Measurements from ENCODE around the gene CREB5.

Gene CREB5

DNA sequence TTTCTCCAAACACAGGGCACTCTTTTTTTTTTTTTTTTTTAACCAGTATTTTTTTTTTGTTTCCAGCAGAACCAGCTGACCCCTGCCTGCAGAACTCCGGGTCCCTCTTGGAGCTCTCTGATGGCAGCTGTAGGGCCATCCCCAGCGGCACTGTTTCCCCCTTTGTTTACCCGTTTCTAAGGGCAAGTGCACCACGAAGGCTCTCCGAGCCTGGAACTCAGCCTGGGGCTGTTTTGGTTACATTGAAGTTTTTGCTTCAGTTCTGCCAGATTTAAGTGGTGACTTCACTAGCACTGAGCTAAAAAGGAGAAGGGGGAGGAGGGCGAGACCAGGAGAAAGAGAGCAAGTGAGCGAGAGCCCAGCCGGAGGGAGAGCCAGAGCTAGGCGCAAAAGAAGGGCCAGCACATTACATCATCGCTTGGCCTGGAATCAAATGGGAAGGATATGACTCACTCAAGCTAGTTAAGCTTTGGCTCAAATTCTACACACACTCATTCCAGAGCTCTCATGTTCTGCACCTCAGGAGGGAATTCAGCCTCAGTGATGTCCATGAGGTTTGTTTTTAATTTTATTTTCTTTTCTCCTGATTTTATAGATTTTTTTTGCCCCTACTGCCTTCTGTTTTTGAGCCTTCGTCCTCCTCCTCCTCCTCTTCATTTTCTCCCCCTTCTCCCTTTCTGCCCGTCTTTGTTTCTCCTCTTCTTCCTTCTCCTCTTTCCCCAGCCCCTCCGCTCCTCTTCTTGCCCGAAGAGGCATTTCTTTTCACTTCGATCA, 273.5 kb downstream of the CREB5 start:
- DNase-seq (ENCODE audit: low read depth): peak; percentile 98

DNA sequence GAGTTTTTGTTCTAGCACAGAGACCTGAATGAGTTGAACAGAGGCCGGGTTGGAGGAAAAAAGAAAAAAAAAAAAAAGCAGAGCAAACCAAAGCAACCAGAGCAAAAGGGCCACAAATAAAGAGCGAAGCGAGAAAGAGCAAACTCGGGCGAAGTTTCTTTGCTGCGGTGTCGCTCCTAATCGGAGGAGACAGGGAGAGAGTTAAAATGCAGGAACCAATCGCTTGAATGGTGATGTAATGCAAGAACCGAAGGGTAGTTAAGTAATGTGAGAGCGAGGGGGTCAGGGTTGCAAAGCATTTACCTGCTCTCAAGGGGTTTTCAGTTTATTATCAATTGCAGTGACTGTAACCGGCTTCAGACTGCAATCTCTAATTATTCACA, 274.1 kb downstream of the CREB5 start:
- DNase-seq (ENCODE audit: low read depth): peak; percentile 58

DNA sequence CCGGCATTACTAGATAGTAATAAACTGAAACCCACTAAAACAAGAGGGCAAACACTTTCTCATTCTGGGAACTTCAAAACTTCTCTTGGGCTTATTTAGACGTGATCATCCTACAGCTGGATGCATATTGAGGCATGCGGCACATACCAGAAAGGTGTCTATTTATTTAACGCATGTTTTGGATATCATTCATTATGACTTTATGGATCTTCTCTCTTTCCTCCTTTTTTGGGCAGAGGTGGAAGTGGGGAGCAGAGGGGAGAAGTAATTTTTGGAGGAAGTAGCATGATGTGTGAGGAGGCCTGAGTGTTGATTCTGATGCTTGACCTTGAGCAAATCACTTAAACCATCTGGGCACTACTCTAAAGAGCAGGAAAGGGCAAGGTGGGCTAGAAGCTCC, 275.2 kb downstream of the CREB5 start:
- no peak for DNase-seq (ENCODE audit: low read depth)

DNA sequence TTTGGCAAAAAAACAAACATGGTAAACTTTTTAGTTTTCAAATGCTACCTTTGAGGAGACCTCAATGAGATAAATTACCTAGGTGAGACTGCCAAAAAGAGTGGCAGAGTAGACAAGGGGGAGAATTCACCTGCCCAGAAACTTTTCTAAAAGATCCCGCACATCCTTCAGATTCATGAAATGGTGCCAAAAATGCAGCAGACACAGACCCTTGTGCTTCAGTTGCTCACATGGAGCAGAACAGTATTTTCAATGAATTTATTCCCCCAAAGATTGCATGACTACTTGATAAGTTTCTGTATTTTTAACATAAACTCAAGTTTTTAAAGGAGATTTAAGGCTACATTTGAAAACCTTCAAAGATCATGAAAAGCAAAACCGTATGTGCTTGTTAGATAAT, 275.9 kb downstream of the CREB5 start:
- DNase-seq (ENCODE audit: low read depth): no peak

DNA sequence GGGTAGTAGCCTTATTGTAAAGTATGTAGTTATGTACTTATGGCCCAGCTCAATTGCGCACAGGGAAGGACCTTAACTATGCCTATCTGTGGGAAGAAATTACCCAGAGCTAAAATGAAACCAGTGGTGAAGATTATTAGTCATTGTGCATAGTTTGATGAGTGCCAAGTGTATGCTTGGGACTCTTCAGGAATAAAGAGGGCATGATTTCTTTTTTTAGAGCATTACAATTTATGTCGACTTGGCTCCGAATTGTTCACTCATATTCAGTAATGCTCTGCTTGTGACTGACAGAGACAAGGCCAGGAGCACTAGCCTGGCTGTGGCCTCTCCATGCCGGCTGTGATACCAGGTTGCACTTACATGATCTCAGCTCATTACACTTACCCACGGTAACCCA, 276.3 kb downstream of the CREB5 start:
- DNase-seq (ENCODE audit: low read depth): peak; percentile 34

DNA sequence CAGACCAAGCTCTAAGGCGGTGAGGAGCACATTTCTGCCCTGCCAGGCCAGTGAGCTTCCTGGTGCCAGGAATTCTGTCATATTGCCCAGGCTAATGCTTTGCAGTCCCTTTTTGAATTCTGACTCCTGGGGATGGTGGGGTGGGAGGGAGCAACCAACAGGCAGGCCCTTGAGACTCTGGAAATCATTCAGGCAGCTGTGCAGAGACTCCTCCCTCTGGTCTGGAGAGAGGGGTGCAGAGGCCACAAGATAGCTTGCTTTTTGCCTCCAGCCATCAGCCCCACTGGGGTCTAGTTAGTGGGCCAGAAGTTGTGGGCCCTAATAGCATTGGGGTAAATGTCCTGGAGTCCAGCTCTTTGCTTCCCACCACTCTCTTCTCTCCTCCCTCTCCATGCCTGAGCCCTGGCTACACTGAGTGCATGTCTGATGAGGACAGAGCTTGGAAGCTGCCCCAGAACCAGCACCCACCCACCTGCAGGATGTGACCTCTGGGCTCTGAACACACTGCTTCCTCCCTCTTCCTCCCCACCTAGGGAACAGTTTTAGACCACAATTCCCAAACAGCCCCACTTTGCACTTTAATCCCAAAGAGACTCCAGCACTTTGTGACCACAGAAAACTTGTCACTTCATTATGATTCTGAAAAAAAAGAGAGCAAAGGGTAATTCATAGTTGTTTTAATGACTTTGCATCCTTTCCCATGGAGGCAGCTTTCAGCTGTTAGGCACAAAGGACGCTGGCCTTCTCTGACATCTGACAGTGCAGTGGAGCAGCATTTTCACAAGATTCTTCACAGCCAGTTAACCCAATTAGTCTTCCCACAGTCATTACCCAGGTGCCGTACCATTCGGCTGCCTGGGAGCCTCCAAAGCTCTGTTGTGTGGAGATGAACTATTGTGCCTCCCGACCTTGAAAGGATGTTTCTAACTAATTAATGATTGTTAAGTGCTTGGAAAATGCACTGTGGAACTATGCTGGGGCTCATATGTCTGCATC, 283.3 kb downstream of the CREB5 start:
- DNase-seq (ENCODE audit: low read depth): no peak

DNA sequence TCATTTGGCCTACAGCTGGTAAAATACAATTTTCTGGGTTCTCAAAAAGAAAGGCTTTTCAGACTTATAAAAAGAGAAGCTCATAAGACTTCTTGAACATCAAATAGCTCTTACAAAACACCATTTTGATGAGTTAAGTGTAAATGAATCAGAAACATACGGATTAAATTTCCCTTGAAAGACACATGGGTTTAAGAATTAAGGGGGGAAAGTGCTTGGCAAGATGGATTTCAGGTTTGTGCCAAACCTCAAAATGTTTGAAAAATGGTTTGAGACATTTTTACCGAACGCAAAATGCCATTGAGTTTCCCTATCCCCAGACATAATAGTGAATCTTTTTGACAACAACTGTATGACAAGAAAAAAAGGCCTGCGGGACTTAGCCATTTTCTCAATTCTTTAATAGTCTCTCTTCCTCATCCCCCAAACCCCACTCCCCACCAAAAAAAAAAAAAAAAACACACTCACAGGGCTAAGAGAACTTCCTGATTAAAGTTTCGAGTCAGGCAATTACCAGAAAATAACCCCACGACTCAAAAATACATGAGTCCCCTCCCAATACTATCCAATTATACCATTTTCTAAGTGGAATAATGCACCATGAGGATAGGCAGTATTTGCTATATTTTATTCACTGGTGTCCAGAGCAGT, 285.7 kb downstream of the CREB5 start:
- no peak for DNase-seq (ENCODE audit: low read depth)

DNA sequence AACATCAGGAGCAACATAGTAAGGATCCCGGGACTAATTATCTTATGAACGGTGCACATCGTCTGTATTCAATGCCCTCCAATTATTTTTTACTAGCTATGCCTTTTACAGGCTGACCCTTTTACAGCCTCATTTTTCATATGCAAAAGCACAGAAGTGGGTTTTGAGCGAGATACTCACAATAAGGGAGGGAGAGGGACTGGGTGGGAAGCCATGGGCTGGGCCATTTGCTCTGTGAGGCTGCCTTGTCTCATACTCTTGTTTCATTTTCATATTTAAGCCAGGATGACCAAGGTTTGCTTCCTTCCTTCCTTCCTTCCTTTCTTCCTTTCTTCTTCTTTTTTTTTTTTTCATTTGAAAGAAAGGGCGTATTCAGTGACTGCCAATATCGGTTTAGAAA, 286.5 kb downstream of the CREB5 start:
- no peak for DNase-seq (ENCODE audit: low read depth)

DNA sequence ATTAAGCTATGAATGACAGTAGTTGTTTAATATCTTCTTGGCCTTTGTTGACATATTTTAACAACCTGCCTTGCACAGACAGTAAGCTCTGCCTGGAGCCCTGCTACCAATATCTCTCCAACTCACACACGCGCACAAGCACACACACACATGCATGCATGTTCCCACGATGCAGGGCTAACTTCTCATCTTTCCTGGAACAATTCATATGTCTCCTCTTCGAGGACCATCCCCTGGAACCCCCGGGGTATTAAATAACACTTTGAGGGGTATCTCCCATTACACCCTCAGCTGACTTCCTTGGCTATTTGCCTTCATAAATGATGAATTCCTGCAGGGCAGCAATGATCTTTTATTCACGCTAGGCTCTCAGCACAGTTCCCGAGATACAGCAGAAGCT, 287.8 kb downstream of the CREB5 start:
- DNase-seq (ENCODE audit: low read depth): no peak

DNA sequence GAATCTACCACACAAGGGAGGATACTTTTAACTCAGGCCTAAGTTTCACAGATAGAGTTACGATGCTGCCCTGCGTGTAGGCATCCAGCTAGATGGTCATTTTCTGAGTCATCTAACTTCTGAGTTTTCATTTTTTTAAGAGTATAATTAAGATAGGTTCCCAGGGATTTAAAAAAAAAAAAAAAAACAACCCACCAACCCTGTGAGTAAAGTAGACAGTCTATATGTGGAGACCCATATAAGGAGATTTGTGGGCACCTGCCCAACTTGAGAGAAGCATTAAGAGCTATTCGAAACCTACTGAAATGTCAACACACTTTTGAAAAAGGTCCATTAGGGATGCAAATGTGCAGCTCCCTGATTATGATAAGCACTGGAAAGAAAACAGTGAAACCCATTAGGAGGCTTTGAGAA, 288.5 kb downstream of the CREB5 start:
- no peak for DNase-seq (ENCODE audit: low read depth)

DNA sequence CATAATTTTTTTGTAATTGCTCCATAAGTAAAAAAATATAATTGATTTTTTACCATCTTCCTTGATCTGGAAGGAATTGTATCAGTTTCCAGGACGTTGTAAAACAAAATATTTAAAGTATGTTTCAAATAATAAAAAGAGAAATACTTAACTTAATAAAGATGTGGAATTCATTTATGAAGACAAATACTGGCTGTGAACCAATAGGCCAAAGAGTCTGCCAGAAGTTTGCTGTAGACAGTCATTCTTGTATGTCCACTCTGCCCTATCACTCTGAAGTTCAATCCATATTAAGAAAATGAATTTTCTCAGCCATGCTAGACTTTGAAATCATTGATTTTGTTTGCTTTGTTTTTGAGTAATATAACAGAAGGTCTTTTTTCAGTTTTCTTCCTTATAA, 289.4 kb downstream of the CREB5 start:
- DNase-seq (ENCODE audit: low read depth): no peak

DNA sequence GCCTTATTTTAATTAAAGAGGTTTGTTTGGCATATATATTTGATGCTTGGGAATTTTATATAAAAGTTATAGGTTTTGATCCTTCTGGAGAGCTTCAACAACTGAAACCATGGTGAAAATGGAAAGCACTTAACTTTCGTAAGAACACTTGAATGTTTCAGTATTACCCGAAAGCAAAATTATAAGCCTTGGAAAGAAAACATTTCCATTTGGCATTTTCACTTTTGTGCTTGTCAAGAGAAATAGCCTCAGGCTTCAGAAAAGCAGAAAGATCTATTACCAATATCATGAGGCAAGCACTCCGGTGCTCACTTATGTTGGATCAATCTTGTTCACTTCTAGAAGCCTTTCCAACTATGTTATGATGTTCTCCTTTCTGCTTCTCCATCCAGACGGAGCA, 289.9 kb downstream of the CREB5 start:
- no peak for DNase-seq (ENCODE audit: low read depth)

DNA sequence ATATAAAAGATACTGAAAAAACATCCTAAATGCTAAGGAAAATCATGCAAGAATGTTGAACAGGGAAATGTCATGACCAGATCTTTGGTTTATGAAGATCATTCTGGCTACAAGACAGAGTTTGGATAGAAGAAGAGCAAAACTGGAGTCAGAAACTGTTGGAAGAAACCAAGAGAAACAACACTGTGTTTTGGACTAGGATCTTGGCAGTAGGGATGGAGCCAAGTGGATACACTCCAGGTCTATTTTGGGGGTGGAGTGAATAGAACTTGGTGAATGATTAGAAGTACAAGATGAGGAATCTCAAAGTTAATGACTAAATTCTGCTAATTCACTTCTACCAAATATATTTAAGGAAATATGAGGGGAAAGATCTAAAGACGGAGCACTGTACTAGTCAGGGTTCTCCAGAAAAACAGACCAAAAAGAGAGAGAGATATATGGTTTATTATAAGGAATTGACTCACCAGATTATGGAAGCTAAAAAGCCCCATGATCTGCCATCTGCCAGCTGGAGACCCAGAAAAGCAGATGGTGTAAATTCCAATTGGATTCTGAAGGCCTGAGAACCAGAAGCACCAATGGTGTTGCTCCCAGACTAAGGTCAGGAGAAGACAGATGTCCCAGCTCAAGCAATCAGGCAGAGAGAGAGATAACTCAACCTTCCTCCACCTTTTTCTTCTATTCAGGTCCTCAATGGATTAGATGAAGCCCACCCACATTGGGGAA, 290.9 kb downstream of the CREB5 start:
- DNase-seq (ENCODE audit: low read depth): no peak

DNA sequence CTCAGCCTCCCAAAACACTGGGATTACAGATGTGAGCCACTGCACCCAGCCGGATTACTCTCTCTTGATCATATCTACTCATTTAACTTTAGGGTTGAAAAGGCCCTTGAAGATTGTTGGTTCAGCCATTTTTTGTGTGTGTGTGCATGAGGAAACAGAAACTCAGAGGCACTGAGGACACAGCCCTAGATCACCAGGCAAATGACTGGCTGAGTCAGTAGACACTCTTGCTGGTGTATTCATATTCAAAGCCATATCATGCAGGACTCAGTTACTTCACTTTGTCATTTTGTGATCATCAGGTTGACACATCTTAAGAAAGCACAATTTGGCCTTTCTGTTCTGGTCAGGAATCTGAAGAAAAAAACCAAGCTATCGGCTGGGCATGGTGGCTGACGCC, 292.4 kb downstream of the CREB5 start:
- no peak for DNase-seq (ENCODE audit: low read depth)

DNA sequence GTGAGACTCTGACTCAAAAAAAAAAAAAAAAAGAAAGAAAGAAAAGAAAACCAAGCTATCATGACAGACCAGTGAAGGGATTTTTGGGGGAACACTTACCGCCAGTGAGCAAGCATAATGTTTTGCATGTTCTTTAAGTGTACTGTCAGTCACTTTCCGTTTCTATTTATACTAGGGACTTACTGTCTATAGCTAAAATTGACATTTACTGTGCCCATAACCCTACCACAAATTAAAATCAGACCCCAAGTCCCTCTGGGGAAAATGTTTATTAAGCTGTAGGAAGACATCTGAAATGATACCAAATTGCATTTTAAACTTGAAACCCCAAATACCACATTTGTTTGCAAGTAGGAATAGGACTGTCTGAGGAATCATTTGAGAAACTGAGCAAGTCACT, 293.0 kb downstream of the CREB5 start:
- no peak for DNase-seq (ENCODE audit: low read depth)

DNA sequence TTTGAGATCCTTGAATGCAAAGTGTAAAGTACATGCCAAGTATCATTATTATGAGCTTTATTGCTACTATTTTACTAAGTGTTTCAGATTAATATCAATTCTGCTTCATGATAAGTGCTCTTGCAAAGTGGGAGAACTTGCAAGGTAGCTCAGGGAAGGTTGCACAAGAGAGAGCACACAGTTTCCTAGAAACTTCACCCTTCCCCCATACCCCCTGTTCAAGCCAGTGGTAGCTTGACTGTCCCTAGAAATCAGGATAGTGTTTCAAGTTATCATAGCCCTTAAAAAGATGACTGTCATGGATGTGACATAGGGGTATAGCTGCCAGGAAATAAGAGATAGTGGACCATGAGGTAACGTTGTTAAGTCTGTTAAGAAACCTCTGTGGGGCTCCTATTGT, 294.3 kb downstream of the CREB5 start:
- DNase-seq (ENCODE audit: low read depth): no peak

DNA sequence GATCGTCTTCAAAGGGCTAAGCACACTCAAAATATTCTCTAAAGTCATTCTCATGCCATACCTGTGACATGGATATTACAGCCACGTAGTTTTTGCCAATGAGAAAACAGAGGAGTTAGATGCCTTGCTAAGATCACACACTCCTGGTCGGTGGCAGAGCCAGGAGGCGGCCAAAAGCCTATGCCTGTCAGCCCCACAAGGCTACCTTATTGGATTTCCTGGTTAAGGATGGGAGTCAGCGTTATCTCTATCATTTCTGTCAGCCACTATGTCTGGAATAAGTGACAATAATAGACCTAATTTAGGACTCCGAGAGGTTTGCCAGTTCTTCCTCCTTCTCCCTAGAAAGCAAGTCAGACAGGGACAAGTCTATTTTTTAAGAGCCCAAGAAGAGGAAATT, 295.0 kb downstream of the CREB5 start:
- no peak for DNase-seq (ENCODE audit: low read depth)

DNA sequence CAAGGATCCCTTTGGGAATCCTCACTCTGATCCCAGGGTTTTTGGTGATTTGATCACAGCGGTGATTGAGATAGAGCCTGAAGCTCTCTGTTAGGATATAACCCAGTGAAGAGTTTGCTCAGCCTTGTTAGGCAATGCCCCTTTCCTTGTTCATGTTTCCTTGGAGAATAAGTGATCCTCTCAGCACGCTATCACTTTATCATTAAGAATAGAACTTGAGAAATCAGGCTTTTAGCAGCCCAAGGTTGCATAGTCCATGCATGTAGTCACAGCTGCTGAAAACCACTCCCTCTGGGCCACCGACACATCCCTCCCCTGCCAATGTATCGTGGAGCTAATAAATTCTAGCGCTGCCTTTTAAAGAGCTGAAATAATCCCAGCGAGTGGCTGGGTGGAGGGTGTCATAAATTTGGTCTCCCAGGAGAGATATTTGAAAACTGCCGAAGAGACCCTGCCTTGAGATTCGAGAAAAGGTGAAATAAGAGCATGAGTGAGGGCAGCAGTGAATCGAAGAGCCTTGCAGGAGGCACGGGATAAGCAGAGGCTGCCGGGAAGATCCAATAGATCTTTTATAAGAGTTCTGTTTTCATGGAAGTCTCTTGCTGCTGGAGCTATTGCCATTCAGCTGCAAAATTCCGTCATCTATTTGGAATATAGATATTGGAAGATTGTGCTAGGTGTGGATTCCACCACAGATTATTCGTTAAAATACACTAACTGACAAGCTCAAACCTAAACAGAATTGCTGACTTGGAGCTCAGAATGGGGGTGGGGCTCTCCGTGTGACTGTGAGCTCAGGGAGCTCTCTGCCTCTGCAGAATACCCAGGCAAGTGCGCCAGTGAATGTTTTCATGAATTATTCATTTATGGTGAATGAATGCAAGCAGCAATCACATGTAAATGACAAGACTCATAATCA, 296.0 kb downstream of the CREB5 start:
- DNase-seq (ENCODE audit: low read depth): peak; percentile 22

DNA sequence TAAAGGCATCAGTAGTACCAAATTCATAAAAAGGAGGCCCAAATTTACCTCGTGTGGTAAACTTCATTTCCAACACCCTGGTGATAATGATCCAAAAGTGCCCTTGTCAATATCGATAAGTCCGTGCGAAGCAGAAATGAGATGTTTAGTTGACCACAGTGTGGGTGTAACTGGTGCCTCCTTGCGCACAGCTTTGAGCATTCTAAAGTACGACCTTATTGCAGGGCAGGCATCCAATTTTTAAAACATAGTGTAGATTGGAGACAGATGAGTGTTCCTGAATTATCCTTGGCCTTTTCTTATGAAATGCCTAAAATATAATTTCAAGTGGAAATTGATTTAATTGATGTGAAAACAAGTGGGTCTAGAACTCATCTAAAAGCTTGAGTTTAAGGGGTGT, 297.4 kb downstream of the CREB5 start:
- DNase-seq (ENCODE audit: low read depth): no peak

DNA sequence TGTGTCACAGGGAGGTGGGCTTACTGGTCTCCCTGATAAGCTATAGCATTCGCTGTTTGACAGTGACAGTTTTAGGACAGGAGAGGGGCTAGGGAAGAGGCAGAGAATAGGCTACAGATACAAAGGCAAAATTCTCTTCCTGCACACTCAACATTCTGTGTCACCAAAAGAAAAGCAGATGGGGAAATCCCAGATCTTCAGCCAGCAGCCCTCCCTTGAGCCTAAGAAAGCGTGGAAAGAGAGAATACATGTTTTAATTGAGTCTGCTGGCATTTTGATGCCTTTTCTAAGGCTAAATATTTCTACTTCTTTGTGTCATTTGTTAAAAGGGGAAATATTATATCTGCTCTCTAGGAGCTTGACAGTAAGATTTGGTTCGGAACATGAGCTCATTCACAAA, 298.8 kb downstream of the CREB5 start:
- DNase-seq (ENCODE audit: low read depth): no peak

All from non-pigmented ciliary epithelial cell (primary cell).